HepG2 (cell line): ENCODE data around the gene SALL4. TPM values are rescaled to one million over a fixed set of nuclear protein-coding genes. Genes with fewer than 3 reads are reported as not detected.

ENCODE experiments used
- FOXP1 ChIP-seq, 2 experiments: fragments of 450-650 bp in 1 of 2; IDR thresholded peaks; 2 replicates each; pipeline ENCODE4 v1.6.1; 2017 to 2018; ENCODE audit warnings: antibody characterized with exemption in 1 of 2
- NFE2L1 ChIP-seq: sonication (generic); formaldehyde crosslinking; IDR thresholded peaks from 2 replicates; pipeline ENCODE4 v1.4.0; 2020; ENCODE audit warnings: missing genetic modification reagents, mild to moderate bottlenecking, borderline replicate concordance
- NONO ChIP-seq, 2 experiments: fragments of 450-650 bp in 1 of 2; sonication (generic) in 1 of 2; formaldehyde crosslinking in 1 of 2; IDR thresholded peaks in 1 of 2; conservative IDR thresholded peaks in 1 of 2; 2 replicates each; pipeline versions ENCODE4 v1.6.1 to v1.8.0; 2017 to 2022; ENCODE audit warnings: mild to moderate bottlenecking in 1 of 2, missing genetic modification reagents in 1 of 2, moderate library complexity in 1 of 2
- POLR2AphosphoS2 ChIP-seq: IDR thresholded peaks from 2 replicates; pipeline ENCODE4 v1.6.1; 2011; ENCODE audit warnings: low read depth, low read length, improper control_type of control experiment
- RCOR2 ChIP-seq: IDR thresholded peaks from 2 replicates; pipeline ENCODE4 v1.6.1; 2016; ENCODE audit warnings: missing biosample characterization, missing genetic modification reagents
- SALL1 ChIP-seq: sonication (generic); formaldehyde crosslinking; IDR thresholded peaks from 2 replicates; pipeline ENCODE4 v1.8.0; 2022; ENCODE audit warnings: mild to moderate bottlenecking, missing genetic modification reagents
- ZNF292 ChIP-seq: sonication (generic); formaldehyde crosslinking; IDR thresholded peaks from 2 replicates; pipeline ENCODE4 v1.8.1; 2022; ENCODE audit warnings: mild to moderate bottlenecking, low read depth, missing genetic modification reagents, borderline replicate concordance
- ZNF720 ChIP-seq: sonication (generic); formaldehyde crosslinking; IDR thresholded peaks from 2 replicates; pipeline ENCODE4 v1.4.0; 2020; ENCODE audit warnings: missing genetic modification reagents
- ZNF772 ChIP-seq: sonication (generic); formaldehyde crosslinking; IDR thresholded peaks from 2 replicates; pipeline ENCODE4 v1.5.0; 2020; ENCODE audit warnings: mild to moderate bottlenecking, missing genetic modification reagents
- polyA plus RNA-seq, 8 experiments: library from polyadenylated mRNA; depleted of rRNA in 3 of 8; stranded (reverse) in 7 of 8; unstranded in 1 of 8; fragments of >200 nt; fragmentation: Illumina TruSeq in 4 of 8; extraction: Trizol in 4 of 8; gene quantifications; 2 replicates each; pipeline versions ENCODE4 v1.2.1 to v1.2.3, GENCODE V29; 2011 to 2016; ENCODE audit warnings: low read depth in 4 of 8, missing spikeins in 1 of 8, mixed read lengths in 1 of 8; ENCODE audit not compliant: insufficient read depth in 1 of 8
- total RNA-seq, 5 experiments: library from RNA; depleted of rRNA; stranded (reverse); fragments of >200 nt; fragmentation: Illumina TruSeq; extraction: Trizol; gene quantifications; 2 replicates each; pipeline ENCODE4 v1.2.3, GENCODE V29; 2016; ENCODE audit warnings: low read depth in 1 of 5
- TF ChIP-seq, protein P1 (sequence below): IDR thresholded peaks from 2 replicates; pipeline ENCODE4 v1.6.1; 2018; ENCODE audit warnings: missing genetic modification reagents, mild to moderate bottlenecking, missing compliant biosample characterization
- TF ChIP-seq, protein P2 (sequence below): sonication (generic); formaldehyde crosslinking; IDR thresholded peaks from 2 replicates; pipeline ENCODE4 v1.4.0; 2020; ENCODE audit warnings: low read depth, missing genetic modification reagents
- TF ChIP-seq, protein P3 (sequence below): sonication (generic); formaldehyde crosslinking; IDR thresholded peaks from 2 replicates; pipeline ENCODE4 v1.5.1; 2020; ENCODE audit warnings: mild to moderate bottlenecking, missing genetic modification reagents, moderate library complexity
- TF ChIP-seq, protein P4 (sequence below): sonication (generic); formaldehyde crosslinking; IDR thresholded peaks from 2 replicates; pipeline ENCODE4 v1.5.1; 2020; ENCODE audit warnings: missing genetic modification reagents, mild to moderate bottlenecking, borderline replicate concordance
- TF ChIP-seq, protein P5 (sequence below): sonication (generic); formaldehyde crosslinking; IDR thresholded peaks from 2 replicates; pipeline ENCODE4 v1.5.1; 2020; ENCODE audit warnings: mild to moderate bottlenecking, moderate library complexity, missing genetic modification reagents

Gene SALL4
- total and polyA plus RNA-seq, 2 of the 13 experiments (the other 11 are each of a cell fraction or from before 2014, with no cell fraction given) = 0.33 to 1.8 TPM

DNA sequence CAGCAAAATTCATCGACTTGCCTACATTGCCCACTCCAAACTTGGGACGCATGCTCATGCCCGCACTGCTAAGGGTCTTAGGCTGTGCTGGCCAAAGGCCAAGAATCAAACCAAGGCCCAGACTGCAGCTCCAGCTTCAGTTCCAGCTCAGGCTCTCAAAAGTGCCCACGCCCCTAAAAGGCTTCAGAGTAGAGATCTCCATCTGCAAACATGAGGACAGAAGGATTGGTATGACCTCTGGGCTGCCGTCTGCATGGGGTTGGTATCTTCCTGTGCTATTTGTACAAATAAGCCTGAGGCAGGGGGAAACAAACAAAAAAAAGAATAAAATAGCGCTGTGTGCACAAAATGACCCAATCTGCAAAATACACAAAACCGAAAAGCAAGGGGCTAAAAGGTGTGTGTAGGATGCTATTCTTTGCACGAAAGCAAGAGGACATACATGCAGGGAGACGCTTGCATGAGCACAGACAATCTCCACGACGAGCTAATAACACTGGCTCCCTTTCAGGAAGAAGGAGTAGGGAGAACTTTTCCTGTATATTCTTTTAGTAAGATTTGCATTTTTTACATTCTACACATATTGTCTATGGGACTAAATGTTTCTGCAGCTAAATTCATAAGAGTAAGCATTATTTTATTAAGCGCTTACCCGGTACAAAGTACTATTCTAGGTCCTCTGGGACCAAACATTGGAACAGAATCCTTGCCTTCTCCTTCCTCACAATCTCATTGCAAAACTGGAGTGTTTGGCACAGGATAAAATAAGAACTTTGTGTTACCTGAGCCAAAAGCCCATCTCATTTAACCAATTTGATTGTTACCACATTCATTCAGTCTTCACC lies 67.2 kb downstream of the SALL4 start (continued):
- TF ChIP-seq, protein P1, sequence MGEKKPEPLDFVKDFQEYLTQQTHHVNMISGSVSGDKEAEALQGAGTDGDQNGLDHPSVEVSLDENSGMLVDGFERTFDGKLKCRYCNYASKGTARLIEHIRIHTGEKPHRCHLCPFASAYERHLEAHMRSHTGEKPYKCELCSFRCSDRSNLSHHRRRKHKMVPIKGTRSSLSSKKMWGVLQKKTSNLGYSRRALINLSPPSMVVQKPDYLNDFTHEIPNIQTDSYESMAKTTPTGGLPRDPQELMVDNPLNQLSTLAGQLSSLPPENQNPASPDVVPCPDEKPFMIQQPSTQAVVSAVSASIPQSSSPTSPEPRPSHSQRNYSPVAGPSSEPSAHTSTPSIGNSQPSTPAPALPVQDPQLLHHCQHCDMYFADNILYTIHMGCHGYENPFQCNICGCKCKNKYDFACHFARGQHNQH = peak; percentile 25; the same call in 1 of the 2 replicates
- TF ChIP-seq, protein P2, sequence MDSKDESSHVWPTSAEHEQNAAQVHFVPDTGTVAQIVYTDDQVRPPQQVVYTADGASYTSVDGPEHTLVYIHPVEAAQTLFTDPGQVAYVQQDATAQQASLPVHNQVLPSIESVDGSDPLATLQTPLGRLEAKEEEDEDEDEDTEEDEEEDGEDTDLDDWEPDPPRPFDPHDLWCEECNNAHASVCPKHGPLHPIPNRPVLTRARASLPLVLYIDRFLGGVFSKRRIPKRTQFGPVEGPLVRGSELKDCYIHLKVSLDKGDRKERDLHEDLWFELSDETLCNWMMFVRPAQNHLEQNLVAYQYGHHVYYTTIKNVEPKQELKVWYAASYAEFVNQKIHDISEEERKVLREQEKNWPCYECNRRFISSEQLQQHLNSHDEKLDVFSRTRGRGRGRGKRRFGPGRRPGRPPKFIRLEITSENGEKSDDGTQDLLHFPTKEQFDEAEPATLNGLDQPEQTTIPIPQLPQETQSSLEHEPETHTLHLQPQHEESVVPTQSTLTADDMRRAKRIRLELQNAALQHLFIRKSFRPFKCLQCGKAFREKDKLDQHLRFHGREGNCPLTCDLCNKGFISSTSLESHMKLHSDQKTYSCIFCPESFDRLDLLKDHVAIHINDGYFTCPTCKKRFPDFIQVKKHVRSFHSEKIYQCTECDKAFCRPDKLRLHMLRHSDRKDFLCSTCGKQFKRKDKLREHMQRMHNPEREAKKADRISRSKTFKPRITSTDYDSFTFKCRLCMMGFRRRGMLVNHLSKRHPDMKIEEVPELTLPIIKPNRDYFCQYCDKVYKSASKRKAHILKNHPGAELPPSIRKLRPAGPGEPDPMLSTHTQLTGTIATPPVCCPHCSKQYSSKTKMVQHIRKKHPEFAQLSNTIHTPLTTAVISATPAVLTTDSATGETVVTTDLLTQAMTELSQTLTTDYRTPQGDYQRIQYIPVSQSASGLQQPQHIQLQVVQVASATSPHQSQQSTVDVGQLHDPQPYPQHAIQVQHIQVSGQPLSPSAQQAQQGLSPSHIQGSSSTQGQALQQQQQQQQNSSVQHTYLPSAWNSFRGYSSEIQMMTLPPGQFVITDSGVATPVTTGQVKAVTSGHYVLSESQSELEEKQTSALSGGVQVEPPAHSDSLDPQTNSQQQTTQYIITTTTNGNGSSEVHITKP (CRISPR knock-in tag) = peak; percentile 95
- peak; percentile 65; the same call in 1 of the 2 replicates for TF ChIP-seq RCOR2 (CRISPR knock-in tag)
- TF ChIP-seq, protein P3, sequence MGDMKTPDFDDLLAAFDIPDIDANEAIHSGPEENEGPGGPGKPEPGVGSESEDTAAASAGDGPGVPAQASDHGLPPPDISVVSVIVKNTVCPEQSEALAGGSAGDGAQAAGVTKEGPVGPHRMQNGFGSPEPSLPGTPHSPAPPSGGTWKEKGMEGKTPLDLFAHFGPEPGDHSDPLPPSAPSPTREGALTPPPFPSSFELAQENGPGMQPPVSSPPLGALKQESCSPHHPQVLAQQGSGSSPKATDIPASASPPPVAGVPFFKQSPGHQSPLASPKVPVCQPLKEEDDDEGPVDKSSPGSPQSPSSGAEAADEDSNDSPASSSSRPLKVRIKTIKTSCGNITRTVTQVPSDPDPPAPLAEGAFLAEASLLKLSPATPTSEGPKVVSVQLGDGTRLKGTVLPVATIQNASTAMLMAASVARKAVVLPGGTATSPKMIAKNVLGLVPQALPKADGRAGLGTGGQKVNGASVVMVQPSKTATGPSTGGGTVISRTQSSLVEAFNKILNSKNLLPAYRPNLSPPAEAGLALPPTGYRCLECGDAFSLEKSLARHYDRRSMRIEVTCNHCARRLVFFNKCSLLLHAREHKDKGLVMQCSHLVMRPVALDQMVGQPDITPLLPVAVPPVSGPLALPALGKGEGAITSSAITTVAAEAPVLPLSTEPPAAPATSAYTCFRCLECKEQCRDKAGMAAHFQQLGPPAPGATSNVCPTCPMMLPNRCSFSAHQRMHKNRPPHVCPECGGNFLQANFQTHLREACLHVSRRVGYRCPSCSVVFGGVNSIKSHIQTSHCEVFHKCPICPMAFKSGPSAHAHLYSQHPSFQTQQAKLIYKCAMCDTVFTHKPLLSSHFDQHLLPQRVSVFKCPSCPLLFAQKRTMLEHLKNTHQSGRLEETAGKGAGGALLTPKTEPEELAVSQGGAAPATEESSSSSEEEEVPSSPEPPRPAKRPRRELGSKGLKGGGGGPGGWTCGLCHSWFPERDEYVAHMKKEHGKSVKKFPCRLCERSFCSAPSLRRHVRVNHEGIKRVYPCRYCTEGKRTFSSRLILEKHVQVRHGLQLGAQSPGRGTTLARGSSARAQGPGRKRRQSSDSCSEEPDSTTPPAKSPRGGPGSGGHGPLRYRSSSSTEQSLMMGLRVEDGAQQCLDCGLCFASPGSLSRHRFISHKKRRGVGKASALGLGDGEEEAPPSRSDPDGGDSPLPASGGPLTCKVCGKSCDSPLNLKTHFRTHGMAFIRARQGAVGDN (CRISPR knock-in tag) = peak; percentile 52
- TF ChIP-seq, protein P4, sequence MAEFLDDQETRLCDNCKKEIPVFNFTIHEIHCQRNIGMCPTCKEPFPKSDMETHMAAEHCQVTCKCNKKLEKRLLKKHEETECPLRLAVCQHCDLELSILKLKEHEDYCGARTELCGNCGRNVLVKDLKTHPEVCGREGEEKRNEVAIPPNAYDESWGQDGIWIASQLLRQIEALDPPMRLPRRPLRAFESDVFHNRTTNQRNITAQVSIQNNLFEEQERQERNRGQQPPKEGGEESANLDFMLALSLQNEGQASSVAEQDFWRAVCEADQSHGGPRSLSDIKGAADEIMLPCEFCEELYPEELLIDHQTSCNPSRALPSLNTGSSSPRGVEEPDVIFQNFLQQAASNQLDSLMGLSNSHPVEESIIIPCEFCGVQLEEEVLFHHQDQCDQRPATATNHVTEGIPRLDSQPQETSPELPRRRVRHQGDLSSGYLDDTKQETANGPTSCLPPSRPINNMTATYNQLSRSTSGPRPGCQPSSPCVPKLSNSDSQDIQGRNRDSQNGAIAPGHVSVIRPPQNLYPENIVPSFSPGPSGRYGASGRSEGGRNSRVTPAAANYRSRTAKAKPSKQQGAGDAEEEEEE (CRISPR knock-in tag) = no peak
- no peak for TF ChIP-seq POLR2AphosphoS2
- 0 out of 2 replicates have a peak, but pooled peaks have one; percentile 11 for TF ChIP-seq ZNF772
- TF ChIP-seq ZNF720 (CRISPR knock-in tag) = 0 out of 2 replicates have a peak, but pooled peaks have one; percentile 41
- peak; percentile 41; the same call in 1 of the 2 replicates for TF ChIP-seq ZNF292 (CRISPR knock-in tag)
- no peak for TF ChIP-seq FOXP1 (IDR thresholded peaks at IDR 0.05)
- TF ChIP-seq FOXP1 (CRISPR knock-in tag; IDR thresholded peaks at IDR 0.05) = peak; percentile 76; the same call in 1 of the 2 replicates
- TF ChIP-seq, protein P5, sequence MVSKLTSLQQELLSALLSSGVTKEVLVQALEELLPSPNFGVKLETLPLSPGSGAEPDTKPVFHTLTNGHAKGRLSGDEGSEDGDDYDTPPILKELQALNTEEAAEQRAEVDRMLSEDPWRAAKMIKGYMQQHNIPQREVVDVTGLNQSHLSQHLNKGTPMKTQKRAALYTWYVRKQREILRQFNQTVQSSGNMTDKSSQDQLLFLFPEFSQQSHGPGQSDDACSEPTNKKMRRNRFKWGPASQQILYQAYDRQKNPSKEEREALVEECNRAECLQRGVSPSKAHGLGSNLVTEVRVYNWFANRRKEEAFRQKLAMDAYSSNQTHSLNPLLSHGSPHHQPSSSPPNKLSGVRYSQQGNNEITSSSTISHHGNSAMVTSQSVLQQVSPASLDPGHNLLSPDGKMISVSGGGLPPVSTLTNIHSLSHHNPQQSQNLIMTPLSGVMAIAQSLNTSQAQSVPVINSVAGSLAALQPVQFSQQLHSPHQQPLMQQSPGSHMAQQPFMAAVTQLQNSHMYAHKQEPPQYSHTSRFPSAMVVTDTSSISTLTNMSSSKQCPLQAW (CRISPR knock-in tag) = peak; percentile 54; the same call in 1 of the 2 replicates
- TF ChIP-seq NFE2L1 (CRISPR knock-in tag) = no peak
- TF ChIP-seq NONO (IDR thresholded peaks at IDR 0.05) = no peak
- peak; percentile 43; the same call in 1 of the 2 replicates for TF ChIP-seq NONO (CRISPR knock-in tag; conservative IDR thresholded peaks at IDR 0.05)
- peak; percentile 35 for TF ChIP-seq SALL1 (CRISPR knock-in tag)
